ENCODE results near the gene DSC2. TPM values are rescaled to one million over a fixed set of nuclear protein-coding genes. Genes with fewer than 3 reads are reported as not detected.
"Not testable (repeated sequence)": the region's sequence is repeated elsewhere in the genome, so short reads cannot be mapped to it uniquely, and the experiment has no call there.

DSC2 gene
- total and polyA plus RNA-seq, 2 donors = 11.1 to 16.3 TPM

DNA sequence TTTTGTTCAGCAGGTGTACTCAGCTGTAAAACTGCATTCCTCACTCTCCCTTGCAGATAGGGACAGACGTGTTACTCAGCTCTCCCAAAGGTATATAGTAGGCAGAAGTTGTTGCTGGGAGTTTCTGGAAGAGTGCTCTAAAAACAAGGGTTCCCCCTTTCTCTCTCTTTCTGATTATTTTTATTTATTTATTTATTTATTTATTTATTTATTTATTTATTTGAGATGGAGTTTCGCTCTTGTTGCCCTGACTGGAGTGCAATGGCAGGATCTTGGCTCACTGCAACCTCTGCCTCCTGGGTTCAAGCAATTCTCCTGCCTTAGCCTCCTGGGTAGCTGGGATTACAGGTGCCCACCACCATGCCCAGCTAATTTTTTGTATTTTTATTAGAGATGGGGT is 20.9 kb upstream of the DSC2 start:
- not testable (repeated sequence) for DNase-seq (ENCODE audit: low read depth in 6 of 9, low spot score in 9 of 9); H3K4me1 ChIP-seq (ENCODE audit: control insufficient read depth in 2 of 2, insufficient read depth in 2 of 2, low read length in 2 of 2); H3K4me3 ChIP-seq (ENCODE audit: low read length in 2 of 2); H3K27ac ChIP-seq (ENCODE audit: low read depth in 1 of 2, low read length in 1 of 2); H3K36me3 ChIP-seq (ENCODE audit: control insufficient read depth in 2 of 2, insufficient read depth in 2 of 2, low read length in 1 of 2); H3K27me3 ChIP-seq (ENCODE audit: control insufficient read depth in 2 of 2, insufficient read depth in 1 of 2, low read length in 1 of 2); H3K9me3 ChIP-seq (ENCODE audit: control insufficient read depth in 2 of 2, insufficient read depth in 1 of 2, low read length in 1 of 2)
- WGBS = 91% methylated on average over 2 of the region's 2 CpGs

DNA sequence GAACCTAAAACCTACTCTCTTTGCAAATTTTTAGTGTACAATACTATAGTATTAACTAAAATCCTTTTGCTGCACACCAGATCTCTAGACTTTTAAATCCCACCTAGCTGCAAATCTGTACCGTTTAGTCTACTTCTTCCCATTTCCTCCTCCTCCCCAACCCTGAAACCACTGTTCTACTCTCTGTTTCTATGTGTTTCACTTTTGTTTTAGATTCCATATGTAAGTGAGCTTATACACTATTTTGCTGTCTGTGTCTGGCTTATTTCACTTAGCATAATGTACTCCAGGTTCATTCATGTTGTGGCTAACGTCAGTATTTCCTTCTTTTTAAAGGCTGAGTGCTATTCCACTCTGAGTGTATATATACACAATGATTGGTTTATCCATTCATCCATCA is 18.4 kb upstream of the DSC2 start:
- DNase-seq (ENCODE audit: low read depth in 6 of 9, low spot score in 9 of 9) = no peak
- Histone ChIP-seq H3K4me1 (ENCODE audit: control insufficient read depth in 2 of 2, insufficient read depth in 2 of 2, low read length in 2 of 2) (no peaks in the 10 kb centered on the region), H3K36me3 (ENCODE audit: control insufficient read depth in 2 of 2, insufficient read depth in 2 of 2, low read length in 1 of 2) (no peaks in the 10 kb centered on the region), H3K9me3 (ENCODE audit: control insufficient read depth in 2 of 2, insufficient read depth in 1 of 2, low read length in 1 of 2) (no peaks in the 10 kb centered on the region), H3K4me3 (ENCODE audit: low read length in 2 of 2) (no peak overlapping the region), H3K27me3 (ENCODE audit: control insufficient read depth in 2 of 2, insufficient read depth in 1 of 2, low read length in 1 of 2) (no peaks in the 10 kb centered on the region), H3K27ac (ENCODE audit: low read depth in 1 of 2, low read length in 1 of 2) (no peak overlapping the region)
- WGBS = 53% methylated on average over 2 of the region's 2 CpGs

DNA sequence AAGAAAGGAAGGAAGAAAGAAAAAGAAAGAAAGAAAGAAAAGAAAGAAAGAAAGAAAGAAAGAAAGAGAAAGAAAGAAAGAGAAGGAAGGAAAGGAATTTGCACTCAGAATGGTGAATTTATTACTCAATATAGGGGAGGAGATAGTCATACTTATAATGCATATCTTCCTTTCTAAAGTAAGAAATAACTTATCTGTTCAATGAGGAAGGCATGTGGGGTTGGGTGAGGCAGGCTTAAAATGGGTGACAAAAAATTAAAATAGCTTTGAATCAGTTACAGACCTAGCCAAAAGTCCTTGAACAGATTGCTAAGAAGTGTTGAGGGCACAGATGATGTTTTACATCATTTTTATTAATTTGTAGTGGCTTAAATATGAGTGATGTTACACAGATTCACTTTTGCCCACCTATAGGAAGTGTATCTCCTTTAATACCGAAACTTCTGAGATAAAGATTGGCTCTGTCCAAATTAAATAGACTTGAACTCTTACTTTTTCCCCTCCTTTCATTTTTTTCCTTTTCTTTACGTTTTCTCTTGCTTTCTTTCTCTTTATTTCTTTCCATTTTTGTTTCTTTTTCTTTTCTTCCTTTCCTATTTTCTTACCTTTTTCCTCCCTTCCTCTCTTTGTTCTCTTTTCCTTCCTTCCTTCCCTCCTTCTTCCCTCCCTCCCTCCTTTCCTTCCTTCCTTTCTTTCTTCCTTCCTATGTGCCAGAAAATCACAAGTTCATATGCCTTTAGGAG is 14.8 kb upstream of the DSC2 start:
- Histone ChIP-seq H3K4me3 (ENCODE audit: low read length in 2 of 2) (no peak overlapping the region), H3K9me3 (ENCODE audit: control insufficient read depth in 2 of 2, insufficient read depth in 1 of 2, low read length in 1 of 2) (no peaks in the 10 kb centered on the region), H3K4me1 (ENCODE audit: control insufficient read depth in 2 of 2, insufficient read depth in 2 of 2, low read length in 2 of 2) (no peaks in the 10 kb centered on the region), H3K36me3 (ENCODE audit: control insufficient read depth in 2 of 2, insufficient read depth in 2 of 2, low read length in 1 of 2) (no peaks in the 10 kb centered on the region), H3K27ac (ENCODE audit: low read depth in 1 of 2, low read length in 1 of 2) (no peak overlapping the region), H3K27me3 (ENCODE audit: control insufficient read depth in 2 of 2, insufficient read depth in 1 of 2, low read length in 1 of 2) (no peaks in the 10 kb centered on the region)
- WGBS = 80% methylated on average over 2 of the region's 2 CpGs
- no peak for DNase-seq (ENCODE audit: low read depth in 6 of 9, low spot score in 9 of 9)

DNA sequence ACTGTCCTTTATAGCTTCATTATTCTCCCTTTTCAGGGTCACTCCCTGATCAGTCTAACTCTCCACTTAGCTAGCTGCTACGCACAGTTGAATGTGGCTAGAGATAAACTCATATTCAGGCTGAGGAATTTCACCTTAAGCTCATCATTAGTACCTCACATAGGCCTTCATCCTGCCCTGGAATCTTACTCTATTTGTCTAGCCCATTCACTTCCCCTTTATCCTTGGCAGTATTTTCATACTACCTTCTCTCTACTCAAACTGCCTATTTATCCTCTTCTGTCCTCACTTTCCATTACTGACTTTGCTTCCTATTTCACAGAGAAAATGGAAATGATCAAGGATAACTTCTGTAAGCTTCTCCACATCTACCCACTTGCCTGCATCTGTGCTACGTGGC is 10.6 kb upstream of the DSC2 start:
- no peaks in the 10 kb centered on the region for H3K9me3 ChIP-seq (ENCODE audit: control insufficient read depth in 2 of 2, insufficient read depth in 1 of 2, low read length in 1 of 2)
- no peaks in the 10 kb centered on the region for H3K4me1 ChIP-seq (ENCODE audit: control insufficient read depth in 2 of 2, insufficient read depth in 2 of 2, low read length in 2 of 2)
- no peaks in the 10 kb centered on the region for H3K36me3 ChIP-seq (ENCODE audit: control insufficient read depth in 2 of 2, insufficient read depth in 2 of 2, low read length in 1 of 2)
- H3K27me3 ChIP-seq (ENCODE audit: control insufficient read depth in 2 of 2, insufficient read depth in 1 of 2, low read length in 1 of 2) = no peaks in the 10 kb centered on the region
- WGBS = 86% methylated on average over 2 of the region's 2 CpGs
- no peak overlapping the region for H3K4me3 ChIP-seq (ENCODE audit: low read length in 2 of 2)
- no peak overlapping the region for H3K27ac ChIP-seq (ENCODE audit: low read depth in 1 of 2, low read length in 1 of 2)
- no peak for DNase-seq (ENCODE audit: low read depth in 6 of 9, low spot score in 9 of 9)

DNA sequence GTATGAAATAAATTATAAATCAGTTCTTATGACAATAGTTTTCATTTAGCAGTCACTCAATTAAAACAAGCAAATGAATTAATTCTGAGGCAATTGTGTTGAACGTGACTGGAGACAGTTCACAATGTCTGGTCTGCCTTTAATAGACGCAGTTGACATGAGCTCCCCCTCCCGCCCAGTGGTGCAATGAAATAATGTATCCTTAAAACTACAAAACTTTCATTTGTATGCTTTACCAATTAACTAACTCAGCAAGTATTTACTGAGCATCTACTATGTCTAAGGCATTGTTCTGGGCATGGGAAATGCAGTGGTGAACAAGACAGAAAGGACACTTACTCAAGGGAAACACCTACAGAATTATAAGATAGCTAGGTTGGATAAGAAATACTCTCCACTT is 3.5 kb upstream of the DSC2 start:
- Histone ChIP-seq H3K9me3 (ENCODE audit: control insufficient read depth in 2 of 2, insufficient read depth in 1 of 2, low read length in 1 of 2) (no peaks in the 10 kb centered on the region), H3K4me3 (ENCODE audit: low read length in 2 of 2) (no peak overlapping the region), H3K4me1 (ENCODE audit: control insufficient read depth in 2 of 2, insufficient read depth in 2 of 2, low read length in 2 of 2) (no peaks in the 10 kb centered on the region), H3K36me3 (ENCODE audit: control insufficient read depth in 2 of 2, insufficient read depth in 2 of 2, low read length in 1 of 2) (no peaks in the 10 kb centered on the region), H3K27me3 (ENCODE audit: control insufficient read depth in 2 of 2, insufficient read depth in 1 of 2, low read length in 1 of 2) (peaks cover 17 to 32% of the 10 kb centered on the region in 2 donors), H3K27ac (ENCODE audit: low read depth in 1 of 2, low read length in 1 of 2) (no peak overlapping the region)
- 93% methylated on average over 3 of the region's 3 CpGs for WGBS
- DNase-seq (ENCODE audit: low read depth in 6 of 9, low spot score in 9 of 9) = no peak

DNA sequence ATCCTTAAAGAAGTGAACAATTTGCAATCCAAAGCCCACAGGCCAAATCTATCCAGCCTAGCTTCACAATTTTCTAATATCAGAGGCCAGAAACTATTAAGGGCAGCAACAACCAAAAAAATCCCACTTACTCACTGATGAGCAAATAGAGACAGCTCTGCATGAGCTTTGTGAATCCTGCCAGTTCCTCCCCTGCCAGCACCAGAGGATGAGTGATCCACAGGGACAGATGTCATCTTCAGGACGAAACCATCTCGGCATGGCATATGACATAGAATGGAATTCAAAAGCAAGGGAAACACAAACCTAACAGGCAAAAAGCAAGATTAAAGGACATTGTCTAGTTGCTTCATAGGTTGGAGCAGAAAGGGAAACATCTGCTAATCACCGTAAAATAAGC is 2.2 kb upstream of the DSC2 start:
- Histone ChIP-seq H3K9me3 (ENCODE audit: control insufficient read depth in 2 of 2, insufficient read depth in 1 of 2, low read length in 1 of 2) (no peaks in the 10 kb centered on the region), H3K27ac (ENCODE audit: low read depth in 1 of 2, low read length in 1 of 2) (no peak overlapping the region), H3K4me3 (ENCODE audit: low read length in 2 of 2) (no peak overlapping the region), H3K27me3 (ENCODE audit: control insufficient read depth in 2 of 2, insufficient read depth in 1 of 2, low read length in 1 of 2) (peaks cover 22 to 44% of the 10 kb centered on the region in 2 donors), H3K4me1 (ENCODE audit: control insufficient read depth in 2 of 2, insufficient read depth in 2 of 2, low read length in 2 of 2) (no peaks in the 10 kb centered on the region), H3K36me3 (ENCODE audit: control insufficient read depth in 2 of 2, insufficient read depth in 2 of 2, low read length in 1 of 2) (no peaks in the 10 kb centered on the region)
- WGBS = 78% methylated on average over 3 of the region's 3 CpGs
- DNase-seq (ENCODE audit: low read depth in 6 of 9, low spot score in 9 of 9) = no peak

DNA sequence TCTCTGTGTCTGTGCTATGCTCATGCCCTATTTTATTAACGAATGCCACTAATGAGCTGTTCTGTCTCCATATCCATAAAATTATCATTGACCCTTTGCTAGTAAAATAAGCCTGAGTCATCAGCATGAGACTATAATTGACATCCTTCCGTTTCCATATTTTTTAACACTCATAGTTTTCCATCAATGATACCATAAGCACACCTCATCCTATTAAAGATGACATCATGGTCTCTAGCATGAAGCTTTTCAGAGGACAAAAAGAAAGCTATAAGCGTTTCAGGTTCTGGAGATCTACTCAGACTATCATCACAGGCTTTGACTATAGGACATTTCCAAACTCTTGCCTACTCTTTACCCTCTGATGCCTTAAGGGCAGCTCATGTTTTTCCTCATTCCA is 1.2 kb upstream of the DSC2 start:
- Histone ChIP-seq H3K27me3 (ENCODE audit: control insufficient read depth in 2 of 2, insufficient read depth in 1 of 2, low read length in 1 of 2) (peaks cover 22 to 44% of the 10 kb centered on the region in 2 donors), H3K9me3 (ENCODE audit: control insufficient read depth in 2 of 2, insufficient read depth in 1 of 2, low read length in 1 of 2) (no peaks in the 10 kb centered on the region), H3K36me3 (ENCODE audit: control insufficient read depth in 2 of 2, insufficient read depth in 2 of 2, low read length in 1 of 2) (no peaks in the 10 kb centered on the region), H3K4me1 (ENCODE audit: control insufficient read depth in 2 of 2, insufficient read depth in 2 of 2, low read length in 2 of 2) (no peaks in the 10 kb centered on the region), H3K4me3 (ENCODE audit: low read length in 2 of 2) (no peak overlapping the region), H3K27ac (ENCODE audit: low read depth in 1 of 2, low read length in 1 of 2) (no peak overlapping the region)
- no peak for DNase-seq (ENCODE audit: low read depth in 6 of 9, low spot score in 9 of 9)
- 94% methylated on average over 3 of the region's 3 CpGs for WGBS

DNA sequence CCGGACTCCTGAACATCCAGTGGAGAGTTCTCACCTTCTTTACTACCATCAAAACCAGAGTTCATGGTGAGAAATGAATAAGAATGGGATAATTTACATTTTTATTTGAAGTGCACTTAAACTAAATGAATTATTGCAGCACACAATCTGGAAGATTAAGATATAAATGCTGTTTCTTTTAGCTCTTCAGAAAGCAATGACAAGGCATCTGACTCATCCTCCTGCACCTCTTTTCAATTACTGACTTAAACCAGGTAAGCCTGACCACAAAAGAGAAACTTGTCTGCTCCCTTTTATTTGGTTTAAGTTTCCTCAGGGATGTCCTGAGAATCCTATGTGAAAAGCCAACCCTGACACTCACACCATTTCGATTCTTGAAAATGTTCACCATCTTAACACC is 720 bp upstream of the DSC2 start:
- no peak overlapping the region for H3K4me3 ChIP-seq (ENCODE audit: low read length in 2 of 2)
- DNase-seq (ENCODE audit: low read depth in 6 of 9, low spot score in 9 of 9) = no peak
- H3K36me3 ChIP-seq (ENCODE audit: control insufficient read depth in 2 of 2, insufficient read depth in 2 of 2, low read length in 1 of 2) = no peaks in the 10 kb centered on the region
- H3K27me3 ChIP-seq (ENCODE audit: control insufficient read depth in 2 of 2, insufficient read depth in 1 of 2, low read length in 1 of 2) = peaks cover 22 to 44% of the 10 kb centered on the region in 2 donors
- no peak overlapping the region for H3K27ac ChIP-seq (ENCODE audit: low read depth in 1 of 2, low read length in 1 of 2)
- no peaks in the 10 kb centered on the region for H3K9me3 ChIP-seq (ENCODE audit: control insufficient read depth in 2 of 2, insufficient read depth in 1 of 2, low read length in 1 of 2)
- no peaks in the 10 kb centered on the region for H3K4me1 ChIP-seq (ENCODE audit: control insufficient read depth in 2 of 2, insufficient read depth in 2 of 2, low read length in 2 of 2)
- 91% methylated on average over 2 of the region's 2 CpGs for WGBS

DNA sequence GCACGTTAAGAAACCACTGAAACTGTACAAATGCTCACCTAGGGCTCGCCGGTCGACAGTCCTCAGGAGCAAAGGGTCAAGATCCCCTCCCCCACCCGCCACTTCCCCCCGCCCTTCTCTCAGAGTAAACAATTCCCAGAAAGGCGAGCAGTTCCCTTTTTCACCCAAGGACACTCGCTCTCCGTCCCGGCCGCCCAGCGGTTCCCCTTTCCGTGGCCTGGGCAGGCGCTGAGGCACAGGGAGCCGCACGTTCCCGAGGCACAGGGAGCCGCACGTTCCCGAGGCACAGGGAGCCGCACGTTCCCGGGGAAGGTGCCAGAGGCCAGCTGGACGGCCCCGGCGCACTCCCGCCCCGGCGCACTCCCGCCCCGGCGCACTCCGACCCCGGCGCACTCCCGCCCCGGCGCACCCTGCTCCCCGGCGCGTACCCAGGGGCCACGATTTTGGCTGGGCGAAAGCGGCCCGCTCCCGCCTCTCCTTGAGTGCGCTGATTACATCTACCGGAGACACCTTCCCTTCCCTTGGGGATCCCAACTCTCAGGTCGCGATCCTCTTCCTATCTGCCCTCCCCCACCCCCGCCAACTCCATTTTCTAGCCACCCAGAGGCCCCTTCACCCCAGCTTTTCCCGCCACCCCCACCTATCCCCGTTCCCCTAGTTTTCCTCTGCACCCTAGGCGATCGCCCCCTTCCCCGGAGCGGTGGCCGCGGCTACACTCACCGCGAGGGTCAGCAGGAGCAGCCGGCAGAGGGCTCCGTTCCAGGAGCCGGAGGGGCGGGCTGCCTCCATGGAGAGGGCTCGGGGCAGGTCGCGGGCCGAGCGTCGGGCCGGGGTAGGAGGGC is 817 bp downstream of the DSC2 start:
- WGBS = 2% methylated on average over 72 of the region's 72 CpGs
- peak in 1 of 9 donors; percentile 8 for DNase-seq (ENCODE audit: low read depth in 6 of 9, low spot score in 9 of 9)
- H3K27ac ChIP-seq (ENCODE audit: low read depth in 1 of 2, low read length in 1 of 2) = peak overlapping the region; percentile 66 to 80

More for the DNA sequence above, 817 bp downstream of the DSC2 start:
- H3K9me3 ChIP-seq (ENCODE audit: control insufficient read depth in 2 of 2, insufficient read depth in 1 of 2, low read length in 1 of 2) = no peaks in the 10 kb centered on the region
- H3K27me3 ChIP-seq (ENCODE audit: control insufficient read depth in 2 of 2, insufficient read depth in 1 of 2, low read length in 1 of 2) = peaks cover 22 to 44% of the 10 kb centered on the region in 2 donors
- H3K4me3 ChIP-seq (ENCODE audit: low read length in 2 of 2) = peak overlapping the region; percentile 26 to 38
- no peaks in the 10 kb centered on the region for H3K4me1 ChIP-seq (ENCODE audit: control insufficient read depth in 2 of 2, insufficient read depth in 2 of 2, low read length in 2 of 2)
- H3K36me3 ChIP-seq (ENCODE audit: control insufficient read depth in 2 of 2, insufficient read depth in 2 of 2, low read length in 1 of 2) = no peaks in the 10 kb centered on the region
